NCI-H2196 treated with DMSO at 0.1 percent for 48 hours (cell line): ENCODE results near the gene PAX7.

Experiments used
- DNase-seq: peaks from one replicate; lab custom pipeline; 2025; ENCODE audit not compliant: unreplicated experiment; lab: John Stamatoyannopoulos, UW

Gene PAX7

DNA sequence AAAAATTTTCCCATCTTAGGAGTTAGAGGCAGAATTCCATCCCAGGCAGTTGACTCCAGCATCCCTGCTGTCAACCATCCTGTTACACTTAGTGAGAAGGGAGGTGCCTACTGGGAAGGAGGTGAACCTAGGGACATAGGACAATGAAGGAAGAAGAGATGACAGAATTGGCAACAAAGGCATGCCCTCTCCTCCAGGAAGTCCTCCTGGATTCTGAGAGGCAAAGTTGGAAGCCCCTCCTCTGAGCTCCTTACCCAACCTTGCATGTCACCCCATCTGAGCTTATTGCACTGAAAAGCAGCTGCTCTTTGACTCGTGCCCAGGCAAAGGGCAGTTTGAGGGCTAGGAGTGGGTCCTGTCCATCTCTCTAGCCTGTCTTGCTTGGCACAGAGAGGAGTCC, 66.9 kb downstream of the PAX7 start:
- no peak for DNase-seq

DNA sequence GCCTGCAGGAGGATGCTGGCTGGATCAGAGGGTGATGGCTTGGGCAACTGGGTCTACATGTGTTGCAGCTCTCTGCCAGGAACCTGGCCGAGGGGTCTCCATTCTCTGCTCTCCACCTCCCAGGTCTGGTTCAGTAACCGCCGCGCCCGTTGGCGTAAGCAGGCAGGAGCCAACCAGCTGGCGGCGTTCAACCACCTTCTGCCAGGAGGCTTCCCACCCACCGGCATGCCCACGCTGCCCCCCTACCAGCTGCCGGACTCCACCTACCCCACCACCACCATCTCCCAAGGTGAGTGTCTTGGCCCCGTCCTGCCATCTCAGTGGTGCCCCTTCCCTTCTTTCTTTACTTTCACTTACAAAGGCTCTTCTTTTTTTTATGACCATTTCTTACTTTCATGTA, 69.9 kb downstream of the PAX7 start:
- no peak for DNase-seq

DNA sequence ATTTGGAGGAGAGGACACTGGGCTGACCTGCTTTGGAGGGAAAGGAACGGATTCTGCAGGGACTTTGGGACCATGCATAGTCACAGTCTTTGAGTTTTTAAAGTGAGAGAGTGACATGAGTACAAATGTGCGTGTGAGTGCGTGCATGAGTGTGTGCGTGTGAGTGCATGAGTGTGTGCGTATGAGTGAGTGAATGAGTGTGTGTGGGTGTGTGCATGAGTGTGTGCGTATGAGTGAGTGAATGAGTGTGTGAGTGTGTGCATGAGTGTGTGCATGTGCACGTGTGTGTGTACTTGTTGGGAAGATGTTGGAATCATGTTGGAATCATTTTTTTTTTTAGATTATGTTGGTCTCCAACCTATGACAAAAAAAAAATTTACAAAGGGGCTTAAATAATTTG, 70.5 kb downstream of the PAX7 start:
- no peak for DNase-seq

- DNase-seq = peak; percentile 5
Observed at GRCh38 chr1:18703041-18703621, 72.5 kb downstream of the PAX7 start.

- no peak for DNase-seq
Observed at GRCh38 chr1:18705811-18706210, 75.2 kb downstream of the PAX7 start.

DNA sequence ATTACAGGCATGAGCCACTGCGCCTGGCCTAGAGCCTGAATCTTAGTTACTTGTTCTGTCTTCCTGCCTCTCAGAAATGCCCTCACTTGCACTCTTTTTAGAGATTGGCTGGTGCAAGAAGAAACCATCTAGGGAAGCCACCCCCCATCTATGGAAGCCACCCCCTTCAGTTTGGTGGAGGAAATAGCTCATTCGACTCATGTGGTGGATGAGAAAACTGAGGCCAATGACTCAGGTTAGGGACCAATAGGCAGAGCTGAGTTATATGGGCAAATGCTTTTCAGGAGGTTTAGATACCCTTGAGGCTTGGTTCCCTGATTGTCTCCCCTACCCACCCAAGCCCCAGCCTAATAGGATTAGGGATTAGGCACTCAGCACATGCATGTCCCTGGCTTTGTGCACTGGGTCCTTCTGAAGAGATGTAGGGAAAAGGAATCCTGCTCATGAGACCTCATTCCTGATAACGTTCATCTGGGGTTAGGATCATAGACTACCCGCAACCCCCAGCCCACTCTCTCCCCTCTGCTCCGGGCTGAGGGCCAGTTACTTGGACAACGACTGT, 77.1 kb downstream of the PAX7 start:
- no peak for DNase-seq

GRCh38 chr1:18710002-18710401, 79.4 kb downstream of the PAX7 start:
- no peak for DNase-seq

DNA sequence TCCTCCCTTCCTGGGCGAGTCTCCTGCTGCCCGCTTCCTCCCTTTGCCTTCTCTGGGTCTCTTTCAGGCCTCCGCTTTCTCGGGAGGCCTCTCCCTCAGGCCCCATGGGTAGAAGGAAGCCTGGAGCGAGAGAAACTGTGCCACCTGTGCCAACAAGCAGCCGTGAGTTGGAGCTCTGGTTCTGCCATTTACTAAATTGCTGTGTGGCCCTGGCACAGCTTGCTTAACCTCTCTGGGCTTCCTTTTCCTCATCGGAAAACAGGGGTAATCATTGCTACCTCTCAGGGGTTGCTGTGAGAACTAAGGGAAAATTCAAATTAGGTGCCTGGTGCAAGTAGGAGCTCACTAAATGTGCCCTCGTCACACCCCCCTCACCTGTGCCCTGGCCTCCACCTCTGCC, 80.4 kb downstream of the PAX7 start:
- no peak for DNase-seq

DNA sequence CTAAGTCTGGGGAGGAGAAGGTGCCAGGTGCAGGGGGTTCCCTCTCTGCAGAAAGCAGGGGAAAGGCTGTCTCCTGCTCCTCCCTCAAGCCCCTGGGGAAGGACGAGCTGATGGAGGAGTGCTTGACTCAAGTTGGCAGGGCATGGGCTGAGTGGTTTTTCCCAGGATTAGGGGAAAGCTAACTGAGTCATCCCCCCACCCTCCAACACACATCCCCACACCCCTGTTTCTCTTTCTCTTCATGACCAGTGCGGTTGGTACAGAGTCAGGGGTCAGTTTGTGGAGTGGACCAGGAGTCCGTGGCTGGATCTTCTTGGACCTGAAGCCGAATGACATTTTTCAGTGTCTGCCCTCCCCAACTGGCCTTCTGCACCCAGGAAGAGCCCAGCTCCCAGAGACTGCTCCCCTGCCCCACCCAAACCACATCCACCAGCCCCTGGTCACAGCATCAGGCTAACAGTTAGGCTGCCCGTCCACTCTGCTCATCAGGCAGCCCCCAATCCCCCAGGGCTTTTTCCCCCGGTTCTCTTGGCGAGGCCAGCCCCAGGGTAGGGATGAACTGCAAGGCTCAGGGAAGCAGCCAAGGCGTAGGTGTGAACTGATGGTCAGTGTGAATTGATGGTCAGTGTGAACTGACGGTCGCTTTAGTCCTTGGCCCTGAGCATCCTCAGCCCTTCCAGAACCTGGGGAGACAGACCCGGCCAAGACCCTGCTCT, 81.0 kb downstream of the PAX7 start:
- DNase-seq = no peak

DNA sequence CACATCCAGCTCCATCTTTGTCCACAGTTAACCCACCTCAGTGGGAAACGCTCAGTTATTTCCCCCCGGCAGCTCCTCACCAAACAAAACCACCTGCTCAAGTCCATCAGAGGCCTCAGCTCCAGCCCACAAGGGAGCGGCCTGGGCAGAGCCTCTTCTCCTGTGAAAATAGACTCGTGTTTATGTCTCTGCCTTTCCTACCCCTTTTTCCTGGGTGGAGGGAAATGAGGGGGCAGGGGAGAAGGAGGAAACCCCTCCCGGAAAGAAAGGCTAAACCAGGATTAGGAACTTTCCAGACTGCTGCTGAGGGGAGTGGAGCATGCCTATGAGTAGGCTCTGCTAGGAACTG, 81.6 kb downstream of the PAX7 start:
- no peak for DNase-seq

GRCh38 chr1:18714404-18715175, 83.9 kb downstream of the PAX7 start:
- DNase-seq = no peak

- no peak for DNase-seq
Observed at GRCh38 chr1:18716112-18716784, 85.6 kb downstream of the PAX7 start.

DNA sequence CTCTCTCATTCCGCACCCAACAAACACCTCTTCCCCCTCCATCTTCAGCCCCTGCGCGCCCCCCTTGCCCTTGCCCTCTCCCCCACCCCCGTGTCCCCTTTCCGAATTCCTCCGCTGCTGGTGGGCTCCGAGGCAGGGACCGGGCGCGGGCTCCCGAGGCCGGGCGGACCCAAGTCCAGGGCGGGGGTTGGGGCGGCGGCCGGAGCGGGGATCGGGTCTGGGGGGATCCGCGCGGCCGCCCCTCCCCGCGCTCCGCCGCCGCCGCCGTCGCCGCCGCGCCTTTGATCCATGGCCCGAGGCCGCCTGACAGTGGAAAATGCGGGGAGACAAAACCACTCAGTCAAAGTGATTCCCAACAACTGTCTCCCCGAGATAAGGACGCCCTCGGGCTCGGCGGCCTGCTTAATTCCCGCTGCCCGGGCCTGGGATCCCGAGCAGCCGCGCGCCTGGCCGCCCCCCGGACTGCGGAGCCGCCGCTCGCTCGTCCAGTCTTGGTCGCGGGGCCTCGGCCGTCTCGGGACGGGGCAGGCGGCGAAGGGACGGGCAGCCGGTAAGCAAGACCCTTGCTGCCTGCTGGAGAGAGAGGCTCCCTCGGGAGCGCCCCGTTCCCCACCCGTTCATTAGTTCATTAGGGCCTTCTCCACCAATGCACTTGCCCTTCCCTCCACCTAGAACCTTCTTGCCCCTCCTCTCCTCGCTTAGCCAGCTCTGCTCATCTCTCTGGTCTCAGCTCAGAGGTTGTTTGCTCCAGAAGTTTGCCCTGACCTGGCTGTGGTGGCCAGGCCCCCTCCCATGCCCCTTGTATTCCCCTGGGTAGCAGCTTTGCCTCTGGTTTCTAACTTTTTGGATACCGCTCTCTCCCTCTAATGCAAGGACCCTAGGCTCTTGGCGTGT, 86.4 kb downstream of the PAX7 start:
- DNase-seq = no peak

DNA sequence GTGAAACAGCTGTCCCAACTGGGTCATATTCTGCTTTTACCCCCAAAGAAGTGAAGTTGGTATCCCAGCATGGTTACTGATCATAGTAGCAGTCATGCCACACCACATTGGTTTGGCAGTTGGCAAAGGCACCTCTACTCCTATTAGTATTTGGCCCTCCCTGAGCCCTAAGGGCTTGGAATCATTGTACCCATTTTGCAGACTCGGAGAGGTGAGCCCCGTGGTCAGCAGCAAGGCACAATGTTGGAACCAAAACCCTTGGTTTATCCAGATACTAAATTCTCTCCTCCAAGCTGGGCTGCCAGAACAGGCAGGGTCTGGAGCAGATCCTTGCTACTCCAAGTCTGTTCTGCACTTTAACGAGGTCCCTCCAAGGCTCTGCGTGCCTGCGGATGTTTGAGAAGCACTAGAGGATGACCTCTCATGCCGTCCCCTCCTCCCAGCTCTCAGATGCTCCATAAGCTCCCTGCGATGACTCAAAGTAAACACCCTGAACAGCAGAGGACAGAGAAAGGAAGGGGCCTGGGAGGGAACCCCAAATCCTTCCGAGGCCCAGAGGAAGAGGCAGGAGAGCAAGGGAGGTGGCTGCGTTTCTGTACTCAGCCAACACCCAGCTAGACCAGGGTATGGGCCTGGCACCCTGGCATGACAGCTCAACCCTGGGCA, 89.3 kb downstream of the PAX7 start:
- no peak for DNase-seq

- no peak for DNase-seq
Observed at GRCh38 chr1:18721041-18721440, 90.4 kb downstream of the PAX7 start.

DNA sequence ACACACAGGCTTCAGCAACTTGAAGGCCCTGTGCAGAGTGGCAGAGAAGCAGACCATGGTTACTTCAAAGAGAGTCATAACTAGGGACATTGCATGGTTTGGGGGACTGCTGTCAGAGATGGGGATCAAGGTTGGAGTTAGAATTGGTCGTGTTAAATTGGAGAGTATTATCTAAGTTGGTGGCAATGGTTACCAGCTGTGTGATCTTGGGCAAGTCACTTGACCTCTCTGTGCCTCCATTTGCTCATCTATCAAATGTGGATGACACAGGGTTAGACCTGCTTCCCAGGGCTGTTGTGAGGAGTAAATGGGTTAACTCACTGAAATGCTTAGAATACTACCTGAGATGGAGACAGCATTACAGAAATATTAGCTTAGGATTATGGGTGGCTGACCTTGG, 91.1 kb downstream of the PAX7 start:
- DNase-seq = no peak

DNA sequence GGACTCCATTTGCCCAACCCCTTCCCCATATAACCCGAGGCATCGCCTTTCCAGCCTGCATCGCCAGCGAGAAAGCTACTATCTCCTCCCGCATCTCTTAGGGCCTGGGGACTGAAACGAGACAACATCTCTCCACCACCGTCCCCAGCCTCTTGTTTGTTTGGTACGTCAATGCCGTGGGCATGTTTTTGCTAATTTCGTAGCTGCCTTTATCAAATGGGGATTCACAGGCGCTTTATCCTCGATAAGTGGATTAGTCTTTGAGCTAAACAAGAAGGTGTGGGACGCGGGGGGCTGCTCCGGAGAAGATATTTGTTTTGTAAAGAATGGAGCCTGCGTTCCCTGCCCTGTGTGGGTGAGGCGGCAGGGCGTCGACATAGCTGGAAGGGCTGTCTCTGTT, 91.6 kb downstream of the PAX7 start:
- DNase-seq = no peak

- no peak for DNase-seq
Observed at GRCh38 chr1:18723206-18723605, 92.6 kb downstream of the PAX7 start.

DNA sequence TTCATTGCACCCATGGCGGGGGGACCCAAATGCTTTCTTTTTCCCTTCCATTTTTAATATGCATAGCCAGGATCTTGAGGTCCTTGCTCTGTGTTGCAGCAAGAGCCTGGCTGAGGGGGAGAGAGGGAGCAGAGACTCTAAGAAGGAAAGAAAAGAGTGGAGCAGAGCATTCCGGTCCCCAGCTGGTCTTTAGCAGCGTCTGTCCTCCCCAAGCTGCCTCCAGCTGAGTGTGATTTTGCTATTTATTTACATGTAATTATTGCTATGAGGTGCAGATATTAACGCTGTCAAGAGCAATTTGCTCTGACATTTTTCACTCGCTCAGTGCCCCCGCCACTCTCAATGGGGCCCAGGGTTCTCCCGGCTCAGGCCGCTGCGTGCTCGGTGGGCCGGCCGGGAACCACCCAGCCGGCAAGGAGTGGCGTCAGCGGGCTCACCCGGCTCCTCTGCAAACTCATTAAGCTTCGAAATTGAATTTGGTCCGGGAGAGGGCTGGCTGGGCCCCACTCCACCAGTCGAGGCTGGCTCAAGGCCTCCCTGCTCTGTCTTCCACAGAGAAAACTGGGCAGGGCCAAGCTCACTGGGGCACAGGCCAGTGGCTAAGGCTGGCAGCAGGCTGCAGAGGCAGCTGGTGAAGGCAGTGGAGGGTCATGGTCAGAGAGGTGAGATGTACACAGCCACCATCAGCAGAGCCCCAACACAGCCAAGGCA, 93.2 kb downstream of the PAX7 start:
- no peak for DNase-seq
